ENCODE results near the gene TMC1. TPM values are rescaled to one million over a fixed set of nuclear protein-coding genes. Genes with fewer than 3 reads are reported as not detected.
A peak's percentile ranks its signal among the peaks of the same experiment; 100 is the strongest.

Gene TMC1
- polyA plus RNA-seq, 2 of the 4 experiments (the other 2 are of a cell fraction) = 0.12 to 0.17 TPM

- TF ChIP-seq SREBF2 (IDR thresholded peaks at IDR 0.05) (no peak), SMC3 (IDR thresholded peaks at IDR 0.05) (no peak), CHD2 (IDR thresholded peaks at IDR 0.05; ENCODE audit: low read length, partially characterized antibody) (no peak)
Observed at GRCh38 chr9:72596451-72597180, 75.2 kb downstream of the TMC1 start (continued).

DNA sequence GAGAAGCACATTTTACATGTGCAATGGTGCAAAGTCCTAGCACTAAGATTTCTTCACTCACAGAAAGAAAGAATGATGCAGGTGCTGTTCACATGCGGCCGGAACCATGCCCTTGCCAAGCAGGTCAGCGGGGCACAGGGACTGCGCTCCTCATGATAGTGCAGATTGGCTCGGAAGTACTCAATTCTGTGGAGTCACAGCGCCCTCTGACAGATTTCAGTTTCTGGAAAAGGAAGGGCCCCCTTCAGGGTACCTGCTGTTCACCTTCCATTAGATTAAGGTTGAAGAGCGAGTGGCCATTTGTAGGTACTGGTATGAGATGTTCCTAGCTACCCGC, 75.7 kb downstream of the TMC1 start:
- ChIA-PET POLR2A (interaction anchor here (1.1 kb wide), 1 partner anchor 232 kb away, joined by 7 read pairs; the partner anchor contains the start of gene ZFAND5), CTCF (interaction anchor here (0.5 to 2.6 kb wide), 7 partner anchors 10 to 316 kb away, joined by 3 to 13 read pairs (median 3); partner anchors contain the start of gene ZFAND5)

DNA sequence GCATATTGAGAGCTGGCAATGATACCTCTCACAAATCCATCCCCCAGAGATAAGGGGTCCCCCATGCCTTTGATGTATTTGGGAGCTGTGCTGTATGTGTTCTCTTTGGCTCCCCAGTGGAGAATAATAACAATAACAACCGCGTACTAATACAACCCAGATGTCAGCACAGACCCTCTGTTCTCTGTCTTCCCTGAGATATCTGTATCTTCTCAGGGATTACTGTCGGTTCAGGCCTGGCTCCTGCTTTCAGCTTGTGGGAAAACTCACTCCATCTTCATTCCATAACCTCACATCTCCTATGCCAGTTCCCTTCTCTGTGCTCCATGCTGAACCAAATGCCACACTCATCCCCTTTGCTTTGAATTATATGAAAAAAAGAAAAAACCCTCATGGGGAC, 76.2 kb downstream of the TMC1 start:
- H3K4me3 ChIP-seq = no peak overlapping the region
- DNase-seq (ENCODE audit: low read depth in 1 of 2, low spot score in 1 of 2) = no peak
- no peak for FAIRE-seq
- 97% methylated on average over 3 of the region's 3 CpGs for WGBS (ENCODE audit: missing lambda C conversion rate)
- ChIA-PET CTCF (interaction anchor here (1.1 to 2.6 kb wide), 5 partner anchors 10 to 317 kb away, joined by 3 to 13 read pairs (median 5); partner anchors contain the start of gene ZFAND5), POLR2A (interaction anchor here (1.1 kb wide), 1 partner anchor 232 kb away, joined by 7 read pairs; the partner anchor contains the start of gene ZFAND5)
- H3K4me1 ChIP-seq = peaks cover 16% of the 10 kb centered on the region
- TF ChIP-seq ESRRA (IDR thresholded peaks at IDR 0.05; ENCODE audit: borderline replicate concordance, low read length) = no peak
- no peak for TF ChIP-seq ZFP36 (IDR thresholded peaks at IDR 0.05; ENCODE audit: borderline replicate concordance, partially characterized antibody)
- TF ChIP-seq CBX8 (IDR thresholded peaks at IDR 0.05) = no peak
- no peak for TF ChIP-seq RNF2 (IDR thresholded peaks at IDR 0.05; ENCODE audit: borderline replicate concordance, low read depth)
- TF ChIP-seq SREBF2 (IDR thresholded peaks at IDR 0.05) = no peak
- TF ChIP-seq NR3C1 (IDR thresholded peaks at IDR 0.05) = no peak
- TF ChIP-seq, protein P1, sequence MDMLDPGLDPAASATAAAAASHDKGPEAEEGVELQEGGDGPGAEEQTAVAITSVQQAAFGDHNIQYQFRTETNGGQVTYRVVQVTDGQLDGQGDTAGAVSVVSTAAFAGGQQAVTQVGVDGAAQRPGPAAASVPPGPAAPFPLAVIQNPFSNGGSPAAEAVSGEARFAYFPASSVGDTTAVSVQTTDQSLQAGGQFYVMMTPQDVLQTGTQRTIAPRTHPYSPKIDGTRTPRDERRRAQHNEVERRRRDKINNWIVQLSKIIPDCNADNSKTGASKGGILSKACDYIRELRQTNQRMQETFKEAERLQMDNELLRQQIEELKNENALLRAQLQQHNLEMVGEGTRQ (IDR thresholded peaks at IDR 0.05) = no peak
- no peak for TF ChIP-seq SMC3 (IDR thresholded peaks at IDR 0.05)
- H3K27ac ChIP-seq = peak overlapping the region; percentile 33; a peak in 3 of 6 replicates
- no peak overlapping the region for H3K4me2 ChIP-seq
- ATAC-seq = no peak; a peak in 2 of 6 replicates
- H3K9me3 ChIP-seq = no peaks in the 10 kb centered on the region

More for the DNA sequence above, 75.7 kb downstream of the TMC1 start:
- Histone ChIP-seq H3K27ac (peak overlapping the region; percentile 22 to 28; a peak in 2 of 6 replicates), H3K4me1 (peaks cover 19% of the 10 kb centered on the region), H3K4me3 (no peak overlapping the region), H3K9me3 (no peaks in the 10 kb centered on the region), H3K4me2 (no peak overlapping the region)
- DNase-seq (ENCODE audit: low read depth in 1 of 2, low spot score in 1 of 2) (no peak), ATAC-seq (peak in 1 of 2 experiments; percentile 58; a peak in 3 of 6 replicates), FAIRE-seq (no peak)
- 74% methylated on average over 8 of the region's 8 CpGs for WGBS (ENCODE audit: missing lambda C conversion rate)
- TF ChIP-seq MYC (IDR thresholded peaks at IDR 0.05; ENCODE audit: borderline replicate concordance, low read length) (no peak), RAD21 (conservative IDR thresholded peaks at IDR 0.05 in 1 of 2, IDR thresholded peaks at IDR 0.05 in 1 of 2) (peak; percentile 32 to 56; a peak in 4 of 5 replicates), CBX8 (IDR thresholded peaks at IDR 0.05) (no peak), CTCF (IDR thresholded peaks at IDR 0.05) (0 out of 3 replicates have a peak, but pooled peaks have one; percentile 12)
- TF ChIP-seq, protein P2, sequence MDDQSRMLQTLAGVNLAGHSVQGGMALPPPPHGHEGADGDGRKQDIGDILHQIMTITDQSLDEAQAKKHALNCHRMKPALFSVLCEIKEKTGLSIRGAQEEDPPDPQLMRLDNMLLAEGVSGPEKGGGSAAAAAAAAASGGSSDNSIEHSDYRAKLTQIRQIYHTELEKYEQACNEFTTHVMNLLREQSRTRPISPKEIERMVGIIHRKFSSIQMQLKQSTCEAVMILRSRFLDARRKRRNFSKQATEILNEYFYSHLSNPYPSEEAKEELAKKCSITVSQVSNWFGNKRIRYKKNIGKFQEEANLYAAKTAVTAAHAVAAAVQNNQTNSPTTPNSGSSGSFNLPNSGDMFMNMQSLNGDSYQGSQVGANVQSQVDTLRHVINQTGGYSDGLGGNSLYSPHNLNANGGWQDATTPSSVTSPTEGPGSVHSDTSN (IDR thresholded peaks at IDR 0.05) = no peak

- FAIRE-seq (no peak), ATAC-seq (no peak), DNase-seq (ENCODE audit: low read depth in 1 of 2, low spot score in 1 of 2) (no peak)
- POLR2A ChIA-PET = no interaction called here
- 69% methylated on average over 3 of the region's 3 CpGs for WGBS (ENCODE audit: missing lambda C conversion rate)
- H3K9me3 ChIP-seq = no peaks in the 10 kb centered on the region
- CTCF ChIA-PET = interaction anchor here (0.6 to 2.6 kb wide), 5 partner anchors 9 to 1913 kb away, joined by 3 to 13 read pairs (median 4); no protein-coding TSS in a partner anchor
- no peak overlapping the region for H3K4me2 ChIP-seq
- no peak overlapping the region for H3K4me3 ChIP-seq
- H3K4me1 ChIP-seq = peaks cover 12% of the 10 kb centered on the region; the same call in 1 of the 3 replicates
- peak overlapping the region; percentile 33; a peak in 3 of 6 replicates for H3K27ac ChIP-seq
- no peak for TF ChIP-seq FOSL2 (IDR thresholded peaks at IDR 0.05)
- TF ChIP-seq FOSL2 (CRISPR knock-in tag; IDR thresholded peaks at IDR 0.05) = no peak
- no peak for TF ChIP-seq ZFP36 (IDR thresholded peaks at IDR 0.05; ENCODE audit: borderline replicate concordance, partially characterized antibody)
- TF ChIP-seq JUNB (IDR thresholded peaks at IDR 0.05) = no peak
- no peak for TF ChIP-seq HES2 (IDR thresholded peaks at IDR 0.05)
- TF ChIP-seq CBX8 (IDR thresholded peaks at IDR 0.05) = no peak
- TF ChIP-seq MAFK (IDR thresholded peaks at IDR 0.05; ENCODE audit: partially characterized antibody) = no peak
- TF ChIP-seq EP300 (IDR thresholded peaks at IDR 0.05) = no peak
- TF ChIP-seq CBX2 (IDR thresholded peaks at IDR 0.05; ENCODE audit: borderline replicate concordance, low read depth) = no peak
- TF ChIP-seq REST (IDR thresholded peaks at IDR 0.05) = no peak
- no peak for TF ChIP-seq EHF (CRISPR knock-in tag; IDR thresholded peaks at IDR 0.05)
- TF ChIP-seq KDM5A (IDR thresholded peaks at IDR 0.05) = no peak
- no peak for TF ChIP-seq RNF2 (IDR thresholded peaks at IDR 0.05; ENCODE audit: borderline replicate concordance, low read depth)
Observed at GRCh38 chr9:72598639-72599038, 77.2 kb downstream of the TMC1 start.

Measured in A549 (cell line).